ENCODE data around the gene ZAR1L.
A peak's percentile ranks its signal among the peaks of the same experiment; 100 is the strongest.

Gene ZAR1L

DNA sequence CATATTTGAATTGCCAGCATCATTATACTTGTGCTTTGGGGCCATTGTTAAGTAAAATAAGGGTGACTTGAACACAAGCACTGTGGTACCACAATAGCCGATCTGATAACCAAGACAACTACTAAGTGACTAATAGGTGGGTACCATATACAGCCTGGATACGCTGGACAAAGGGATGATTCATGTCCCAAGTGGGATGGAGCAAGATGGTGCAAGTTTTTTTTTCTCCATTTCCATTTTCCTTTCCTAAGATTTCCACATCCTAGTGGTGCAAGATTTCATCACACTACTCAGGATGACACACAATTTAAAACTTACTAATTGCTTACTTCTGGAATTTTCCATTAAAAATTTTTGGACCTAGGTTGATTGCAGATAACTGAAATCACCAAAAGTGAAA, 15.3 kb upstream of the ZAR1L start:
- no peak for DNase-seq (ENCODE audit: low spot score)

DNA sequence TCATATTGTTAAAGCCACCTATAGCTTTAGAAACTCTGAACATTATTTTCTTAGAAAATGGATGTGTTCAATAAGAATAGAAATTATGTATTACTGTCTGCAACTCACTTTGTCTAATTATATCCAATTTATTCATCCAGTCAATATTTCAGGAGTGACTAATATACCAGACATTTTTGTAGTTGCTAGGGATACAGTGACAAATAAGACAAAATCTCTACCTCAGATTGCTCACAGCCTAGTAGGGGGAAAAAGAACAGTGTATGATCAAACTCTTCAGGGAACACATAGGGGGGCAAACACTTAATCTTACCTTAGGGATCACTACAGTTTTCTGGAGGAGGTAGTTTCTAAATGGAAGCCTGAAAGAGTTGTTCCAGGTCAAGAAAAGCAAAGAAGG, 8.7 kb upstream of the ZAR1L start:
- no peak for DNase-seq (ENCODE audit: low spot score)
- TF ChIP-seq, protein P1, sequence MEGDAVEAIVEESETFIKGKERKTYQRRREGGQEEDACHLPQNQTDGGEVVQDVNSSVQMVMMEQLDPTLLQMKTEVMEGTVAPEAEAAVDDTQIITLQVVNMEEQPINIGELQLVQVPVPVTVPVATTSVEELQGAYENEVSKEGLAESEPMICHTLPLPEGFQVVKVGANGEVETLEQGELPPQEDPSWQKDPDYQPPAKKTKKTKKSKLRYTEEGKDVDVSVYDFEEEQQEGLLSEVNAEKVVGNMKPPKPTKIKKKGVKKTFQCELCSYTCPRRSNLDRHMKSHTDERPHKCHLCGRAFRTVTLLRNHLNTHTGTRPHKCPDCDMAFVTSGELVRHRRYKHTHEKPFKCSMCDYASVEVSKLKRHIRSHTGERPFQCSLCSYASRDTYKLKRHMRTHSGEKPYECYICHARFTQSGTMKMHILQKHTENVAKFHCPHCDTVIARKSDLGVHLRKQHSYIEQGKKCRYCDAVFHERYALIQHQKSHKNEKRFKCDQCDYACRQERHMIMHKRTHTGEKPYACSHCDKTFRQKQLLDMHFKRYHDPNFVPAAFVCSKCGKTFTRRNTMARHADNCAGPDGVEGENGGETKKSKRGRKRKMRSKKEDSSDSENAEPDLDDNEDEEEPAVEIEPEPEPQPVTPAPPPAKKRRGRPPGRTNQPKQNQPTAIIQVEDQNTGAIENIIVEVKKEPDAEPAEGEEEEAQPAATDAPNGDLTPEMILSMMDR (IDR thresholded peaks at IDR 0.05; ENCODE audit: extremely low read depth, missing control alignments), result no peak

More for the DNA sequence above, 15.3 kb upstream of the ZAR1L start:
- TF ChIP-seq, protein P1 (IDR thresholded peaks at IDR 0.05; ENCODE audit: extremely low read depth, missing control alignments), result no peak

DNA sequence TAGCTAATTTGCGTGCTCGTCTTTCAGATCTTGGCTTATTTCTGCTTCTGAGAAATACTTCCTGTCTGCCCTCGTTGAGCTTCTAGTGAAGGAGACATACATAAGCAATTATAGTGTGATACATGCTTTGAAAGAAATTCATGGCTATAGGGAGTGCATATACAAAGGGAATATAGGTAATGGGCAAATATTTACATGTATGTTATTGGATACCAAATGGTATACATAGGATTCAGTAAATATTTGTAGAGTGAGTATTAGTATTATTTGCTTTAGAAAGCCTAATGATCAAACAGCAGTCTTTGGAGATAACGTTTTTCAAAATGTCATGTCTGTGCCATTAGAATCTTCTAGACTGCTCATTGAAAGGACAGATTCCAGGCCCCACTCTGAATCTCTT, 5.4 kb upstream of the ZAR1L start:
- no peak for DNase-seq (ENCODE audit: low spot score)
- TF ChIP-seq, protein P1 (IDR thresholded peaks at IDR 0.05; ENCODE audit: extremely low read depth, missing control alignments), result no peak

DNA sequence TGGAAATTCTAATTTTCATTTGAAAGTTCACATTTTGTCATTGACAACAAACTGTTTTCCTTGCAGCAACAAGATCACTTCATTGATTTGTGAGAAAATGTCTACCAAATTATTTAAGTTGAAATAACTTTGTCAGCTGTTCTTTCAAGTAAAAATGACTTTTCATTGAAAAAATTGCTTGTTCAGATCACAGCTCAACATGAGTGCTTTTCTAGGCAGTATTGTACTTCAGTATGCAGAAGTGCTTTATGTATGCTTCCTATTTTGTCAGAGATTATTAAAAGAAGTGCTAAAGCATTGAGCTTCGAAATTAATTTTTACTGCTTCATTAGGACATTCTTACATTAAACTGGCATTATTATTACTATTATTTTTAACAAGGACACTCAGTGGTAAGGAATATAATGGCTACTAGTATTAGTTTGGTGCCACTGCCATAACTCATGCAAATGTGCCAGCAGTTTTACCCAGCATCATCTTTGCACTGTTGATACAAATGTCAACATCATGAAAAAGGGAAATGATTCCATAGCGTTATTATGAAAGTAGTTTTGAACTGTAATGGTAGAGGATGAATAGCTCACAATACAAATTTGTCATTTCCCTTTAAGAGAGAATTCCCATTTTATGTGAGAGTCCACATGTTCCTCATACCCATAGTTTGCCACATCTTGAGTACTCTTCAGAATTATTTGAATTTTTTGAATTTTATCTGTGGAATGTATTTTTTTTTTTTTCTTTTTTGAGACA, 2.7 kb upstream of the ZAR1L start:
- TF ChIP-seq, protein P1 (IDR thresholded peaks at IDR 0.05; ENCODE audit: extremely low read depth, missing control alignments), result no peak
- no peak for DNase-seq (ENCODE audit: low spot score)

DNA sequence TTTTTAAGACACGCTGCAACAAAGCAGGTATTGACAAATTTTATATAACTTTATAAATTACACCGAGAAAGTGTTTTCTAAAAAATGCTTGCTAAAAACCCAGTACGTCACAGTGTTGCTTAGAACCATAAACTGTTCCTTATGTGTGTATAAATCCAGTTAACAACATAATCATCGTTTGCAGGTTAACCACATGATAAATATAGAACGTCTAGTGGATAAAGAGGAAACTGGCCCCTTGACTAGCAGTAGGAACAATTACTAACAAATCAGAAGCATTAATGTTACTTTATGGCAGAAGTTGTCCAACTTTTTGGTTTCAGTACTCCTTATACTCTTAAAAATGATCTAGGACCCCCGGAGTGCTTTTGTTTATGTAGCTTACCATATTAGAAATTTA, 1.3 kb upstream of the ZAR1L start:
- TF ChIP-seq, protein P1 (IDR thresholded peaks at IDR 0.05; ENCODE audit: extremely low read depth, missing control alignments), result no peak
- no peak for DNase-seq (ENCODE audit: low spot score)

DNA sequence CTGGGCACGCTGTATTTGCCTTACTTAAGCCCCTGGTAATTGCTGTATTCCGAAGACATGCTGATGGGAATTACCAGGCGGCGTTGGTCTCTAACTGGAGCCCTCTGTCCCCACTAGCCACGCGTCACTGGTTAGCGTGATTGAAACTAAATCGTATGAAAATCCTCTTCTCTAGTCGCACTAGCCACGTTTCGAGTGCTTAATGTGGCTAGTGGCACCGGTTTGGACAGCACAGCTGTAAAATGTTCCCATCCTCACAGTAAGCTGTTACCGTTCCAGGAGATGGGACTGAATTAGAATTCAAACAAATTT, 821 bp upstream of the ZAR1L start:
- peak; percentile 48 for DNase-seq (ENCODE audit: low spot score)
- TF ChIP-seq, protein P1 (IDR thresholded peaks at IDR 0.05; ENCODE audit: extremely low read depth, missing control alignments), result no peak

DNA sequence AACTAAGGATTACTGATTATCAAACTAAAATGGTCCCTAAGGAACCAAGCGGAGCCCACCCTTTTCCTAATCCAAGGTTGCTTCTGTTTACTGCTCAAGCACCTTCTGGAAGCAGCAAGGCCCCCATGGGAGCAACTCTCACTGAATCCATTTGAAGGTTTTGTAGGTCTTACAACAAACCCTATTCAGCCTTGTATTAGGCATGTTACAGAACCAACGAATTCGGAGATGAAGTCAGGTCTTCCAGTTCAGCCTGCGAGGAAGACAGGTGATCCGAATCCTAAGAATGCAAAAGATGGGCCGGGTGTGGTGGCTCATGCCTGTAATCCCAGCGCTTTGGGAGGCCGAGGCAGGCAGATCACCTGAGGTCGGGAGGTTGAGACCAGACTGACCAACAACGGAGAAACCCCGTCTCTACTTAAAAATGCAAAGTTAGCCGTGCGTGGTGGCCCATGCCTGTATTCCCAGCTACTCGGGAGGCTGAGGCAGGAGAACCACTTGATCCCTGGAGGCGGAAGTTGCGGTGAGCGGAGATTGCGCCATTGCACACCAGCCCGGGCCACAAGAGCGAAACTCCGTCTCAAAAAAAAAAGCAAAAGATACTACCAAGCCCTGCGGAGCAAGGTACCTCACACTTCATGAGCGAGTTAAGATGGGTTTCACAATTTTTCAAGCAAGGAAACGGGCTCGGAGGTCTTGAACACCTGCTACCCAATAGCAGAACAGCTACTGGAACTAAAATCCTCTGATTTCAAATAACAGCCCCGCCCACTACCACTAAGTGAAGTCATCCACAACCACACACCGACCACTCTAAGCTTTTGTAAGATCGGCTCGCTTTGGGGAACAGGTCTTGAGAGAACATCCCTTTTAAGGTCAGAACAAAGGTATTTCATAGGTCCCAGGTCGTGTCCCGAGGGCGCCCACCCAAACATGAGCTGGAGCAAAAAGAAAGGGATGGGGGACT, 609 bp downstream of the ZAR1L start:
- DNase-seq (ENCODE audit: low spot score), result peak; percentile 67
- TF ChIP-seq, protein P1 (IDR thresholded peaks at IDR 0.05; ENCODE audit: extremely low read depth, missing control alignments), result no peak

All from GM20000 (cell line).